ENCODE data around the gene CDYL2.

CDYL2 gene

DNA sequence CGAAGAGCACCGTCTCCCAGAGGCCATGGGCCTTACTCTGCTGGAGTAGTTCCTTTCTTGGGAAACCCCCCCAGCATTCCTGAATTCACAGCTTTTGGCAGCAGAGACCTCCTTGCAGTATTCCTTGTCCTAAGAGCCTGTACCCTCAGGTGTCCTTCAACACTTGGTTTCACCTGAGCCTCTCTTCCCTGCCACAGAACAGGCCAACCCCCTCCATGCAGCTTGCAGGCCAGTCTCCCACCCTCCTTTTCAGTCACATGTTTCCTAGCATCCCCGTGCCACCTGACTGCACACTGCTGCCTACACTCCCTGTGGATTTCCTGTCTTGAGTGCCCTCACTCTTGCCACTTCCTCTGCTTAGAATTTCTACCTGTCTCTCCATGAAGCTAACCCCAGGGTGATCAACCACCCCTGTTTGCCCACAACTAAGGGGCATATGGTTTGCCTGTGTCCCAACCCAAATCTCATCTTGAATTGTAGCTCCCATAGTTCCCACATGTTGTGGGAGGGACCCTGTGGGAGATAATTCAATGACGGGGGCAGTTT is 198.1 kb downstream of the CDYL2 start:
- H3K4me3 ChIP-seq (ENCODE audit: low read depth, low read length) = no peak overlapping the region
- in situ Hi-C loops (cut with HindIII; ENCODE audit: low sequenced_read_pairs) = no loop called here
- no peak for TF ChIP-seq CTCF (IDR thresholded peaks at IDR 0.05; ENCODE audit: low read depth, low read length)
- no peak for DNase-seq (ENCODE audit: low read depth, low spot score)

DNA sequence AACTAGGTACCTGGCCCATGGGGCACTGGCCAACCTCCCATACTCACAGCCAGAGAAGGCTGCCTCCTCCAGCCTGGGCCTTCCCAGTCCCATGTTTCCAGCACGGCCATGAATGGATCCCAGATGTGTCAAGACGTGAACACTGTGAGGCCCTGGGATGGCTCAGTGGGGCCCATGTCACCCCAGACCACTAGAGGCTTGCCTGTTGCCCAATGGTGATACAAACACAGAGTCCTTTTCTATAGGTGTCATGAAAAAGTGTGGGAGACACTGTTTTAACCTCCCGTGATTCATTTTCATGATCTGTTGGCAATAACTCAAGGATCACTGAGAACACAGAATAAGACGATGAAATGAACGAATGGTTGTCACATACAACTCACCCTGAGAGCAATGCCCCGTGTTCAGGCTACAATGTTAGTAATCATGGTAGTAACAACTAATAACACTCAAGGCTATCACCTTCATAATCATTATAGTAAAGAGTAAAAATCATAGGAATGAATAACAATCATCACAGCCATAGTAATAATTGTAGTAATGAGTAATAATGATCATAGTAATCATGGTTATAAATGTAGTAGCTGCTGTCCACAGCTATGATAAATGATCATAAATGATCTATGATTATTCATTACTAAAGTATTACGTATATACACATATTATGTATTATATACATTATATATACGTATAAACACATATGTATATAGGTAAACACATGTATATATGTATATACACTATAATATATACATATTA is 199.6 kb downstream of the CDYL2 start:
- in situ Hi-C loops (cut with HindIII; ENCODE audit: low sequenced_read_pairs) = no loop called here

DNA sequence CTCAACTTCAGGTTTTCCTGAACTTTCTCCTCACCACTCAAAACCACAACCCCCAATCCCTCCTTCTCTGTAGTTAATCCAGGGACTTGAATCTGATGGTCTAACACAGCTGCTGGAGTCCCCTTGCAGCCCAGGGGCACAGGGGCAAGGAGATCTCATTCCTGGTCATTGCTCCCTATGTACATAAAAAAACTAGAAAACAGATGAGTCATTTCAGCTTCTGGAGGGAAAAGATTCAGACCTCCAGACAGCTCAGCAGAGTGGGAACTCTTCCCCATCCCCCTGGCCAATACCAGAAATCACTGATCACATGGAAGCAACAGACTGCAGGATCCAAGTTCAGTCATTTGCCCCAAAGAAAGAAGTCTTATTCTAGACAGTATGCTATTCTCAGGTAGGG is 201.5 kb downstream of the CDYL2 start:
- no peak overlapping the region for H3K4me3 ChIP-seq (ENCODE audit: low read depth, low read length)
- in situ Hi-C loops (cut with HindIII; ENCODE audit: low sequenced_read_pairs) = no loop called here
- no peak for DNase-seq (ENCODE audit: low read depth, low spot score)
- no peak for TF ChIP-seq CTCF (IDR thresholded peaks at IDR 0.05; ENCODE audit: low read depth, low read length)

More for the DNA sequence above, 199.6 kb downstream of the CDYL2 start:
- TF ChIP-seq CTCF (IDR thresholded peaks at IDR 0.05; ENCODE audit: low read depth, low read length) = no peak
- no peak for DNase-seq (ENCODE audit: low read depth, low spot score)
- H3K4me3 ChIP-seq (ENCODE audit: low read depth, low read length) = no peak overlapping the region

GRCh38 chr16:80601182-80601581 is 203.2 kb downstream of the CDYL2 start:
- TF ChIP-seq CTCF (IDR thresholded peaks at IDR 0.05; ENCODE audit: low read depth, low read length) = no peak
- in situ Hi-C loops (cut with HindIII; ENCODE audit: low sequenced_read_pairs) = no loop called here
- no peak overlapping the region for H3K4me3 ChIP-seq (ENCODE audit: low read depth, low read length)
- DNase-seq (ENCODE audit: low read depth, low spot score) = no peak

GRCh38 chr16:80599466-80599865 is 204.9 kb downstream of the CDYL2 start:
- in situ Hi-C loops (cut with HindIII; ENCODE audit: low sequenced_read_pairs) = no loop called here
- no peak for TF ChIP-seq CTCF (IDR thresholded peaks at IDR 0.05; ENCODE audit: low read depth, low read length)
- H3K4me3 ChIP-seq (ENCODE audit: low read depth, low read length) = no peak overlapping the region
- DNase-seq (ENCODE audit: low read depth, low spot score) = peak; percentile 16

DNA sequence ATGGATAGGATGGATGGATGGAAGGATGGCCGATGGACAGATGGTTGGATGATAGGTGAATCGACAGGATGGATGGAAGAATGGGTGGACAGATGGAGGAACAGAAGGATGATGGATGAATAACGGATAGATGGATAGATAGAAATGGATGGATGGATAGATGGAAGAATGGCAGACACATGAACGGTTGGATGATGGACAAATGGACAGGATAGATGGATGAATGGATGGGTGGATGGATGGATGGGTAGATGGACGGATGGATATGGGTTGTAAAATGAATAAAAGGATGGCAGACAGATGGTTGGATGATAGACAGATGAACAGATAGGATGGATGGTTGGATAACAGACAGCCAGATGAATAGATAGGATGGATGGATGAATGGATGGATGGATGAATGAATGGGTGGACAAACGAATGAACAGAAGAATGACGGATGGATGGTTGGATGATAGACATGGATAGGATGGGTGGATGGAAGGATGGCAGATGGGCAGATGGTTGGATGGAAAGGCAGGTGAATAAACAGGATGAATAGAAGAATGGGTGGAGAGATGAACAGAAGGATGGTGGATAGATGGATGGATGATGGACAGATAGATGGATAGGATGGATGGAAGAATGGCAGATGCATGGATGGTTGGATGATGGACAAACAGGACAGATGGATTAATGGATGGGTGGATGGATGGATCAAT is 207.7 kb downstream of the CDYL2 start:
- no peak overlapping the region for H3K4me3 ChIP-seq (ENCODE audit: low read depth, low read length)
- no peak for TF ChIP-seq CTCF (IDR thresholded peaks at IDR 0.05; ENCODE audit: low read depth, low read length)
- in situ Hi-C loops (cut with HindIII; ENCODE audit: low sequenced_read_pairs) = no loop called here
- DNase-seq (ENCODE audit: low read depth, low spot score) = no peak

Data from astrocyte of the spinal cord (primary cell).